HG03520 (cell line): ENCODE data around the gene TRIM44.
"Not testable (repeated sequence)": the region's sequence is repeated elsewhere in the genome, so short reads cannot be mapped to it uniquely, and the experiment has no call there.

ENCODE experiments used
- ATAC-seq: cut with Tn5 transposase; IDR thresholded peaks from one replicate; pipeline ENCODE4 v1.9.1; 2021; ENCODE audit warnings: mild to moderate bottlenecking, moderate library complexity; ENCODE audit not compliant: unreplicated experiment

Gene TRIM44

GRCh38 chr11:35750315-35750714 is 87.7 kb downstream of the TRIM44 start:
- no peak for ATAC-seq

- no peak for ATAC-seq
Observed at GRCh38 chr11:35750981-35751663, 88.5 kb downstream of the TRIM44 start.

GRCh38 chr11:35751664-35752061 is 89.1 kb downstream of the TRIM44 start:
- ATAC-seq = no peak

DNA sequence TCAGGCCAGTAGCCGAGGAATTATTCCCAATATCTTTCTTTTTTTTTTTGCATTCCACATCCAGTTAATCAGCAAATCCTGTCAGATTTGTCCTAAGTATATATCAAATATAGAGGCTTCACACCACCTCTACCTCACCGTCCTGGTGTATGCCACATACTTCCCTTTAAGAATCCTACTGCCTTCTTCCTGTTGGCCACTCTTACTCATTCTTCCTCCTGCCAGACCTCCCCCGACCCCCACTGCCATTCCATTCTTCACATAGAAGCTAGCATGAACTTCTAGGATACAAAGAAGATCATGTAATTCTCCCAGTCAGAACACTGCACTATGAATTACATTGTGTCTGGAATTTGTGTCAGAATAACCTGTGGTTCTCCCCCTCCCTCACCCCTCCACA is 89.5 kb downstream of the TRIM44 start:
- ATAC-seq = no peak

DNA sequence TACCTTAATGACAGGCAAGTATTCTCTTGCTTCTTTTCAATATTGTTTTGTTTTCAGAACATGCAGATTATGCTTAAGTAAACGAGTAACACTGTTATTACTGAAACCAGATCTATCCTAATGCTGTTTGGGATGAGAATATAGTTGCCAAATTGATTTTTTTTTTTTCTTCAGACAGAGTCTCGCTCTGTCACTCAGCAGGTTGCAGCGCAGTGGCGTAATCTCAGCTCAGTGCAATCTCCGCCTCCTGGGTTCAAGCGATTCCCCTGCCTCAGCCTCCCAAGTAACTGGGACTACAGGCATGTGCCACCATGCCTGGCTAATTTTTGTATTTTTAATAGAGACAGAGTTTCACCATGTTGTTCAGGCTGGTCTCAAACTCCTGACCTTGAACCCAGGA is 91.0 kb downstream of the TRIM44 start:
- not testable (repeated sequence) for ATAC-seq

DNA sequence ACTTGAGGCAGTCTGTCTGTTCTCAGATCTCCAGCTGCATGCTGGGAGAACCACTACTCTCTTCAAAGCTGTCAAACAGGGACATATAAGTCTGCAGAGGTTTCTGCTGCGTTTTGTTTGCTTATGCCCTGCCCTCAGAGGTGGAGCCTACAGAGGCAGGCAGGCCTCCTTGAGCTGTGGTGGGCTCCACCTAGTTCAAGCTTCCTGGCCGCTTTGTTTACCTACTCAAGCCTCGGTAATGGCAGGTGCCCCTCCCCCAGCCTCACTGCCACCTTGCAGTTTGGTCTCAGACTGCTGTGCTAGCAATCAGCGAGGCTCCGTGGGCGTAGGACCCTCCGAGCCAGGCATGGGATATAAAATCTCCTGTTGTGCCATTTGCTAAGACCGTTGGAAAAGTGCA is 97.4 kb downstream of the TRIM44 start:
- ATAC-seq = not testable (repeated sequence)

DNA sequence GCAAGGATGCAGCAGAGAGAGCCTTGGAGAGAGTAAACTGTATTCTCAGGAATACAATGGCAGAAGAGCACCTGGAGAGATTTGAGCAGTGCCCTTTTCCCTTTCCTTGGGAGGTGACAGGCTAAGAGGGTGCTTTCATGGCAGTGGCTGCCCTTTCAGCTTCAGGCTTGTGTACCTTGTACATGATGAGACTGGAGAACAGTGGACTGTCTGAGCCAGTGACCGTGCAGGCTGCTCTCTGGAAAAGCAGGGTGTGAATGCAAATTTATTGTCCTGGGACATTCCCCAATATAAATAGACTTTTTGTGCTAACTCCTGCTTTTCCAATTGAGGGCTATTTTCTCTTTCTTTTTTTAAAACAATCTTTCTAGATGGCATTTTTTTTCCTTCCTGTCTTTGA is 99.3 kb downstream of the TRIM44 start:
- ATAC-seq = no peak

GRCh38 chr11:35763301-35763700 is 100.7 kb downstream of the TRIM44 start:
- ATAC-seq = no peak

GRCh38 chr11:35763765-35764164 is 101.2 kb downstream of the TRIM44 start:
- no peak for ATAC-seq

DNA sequence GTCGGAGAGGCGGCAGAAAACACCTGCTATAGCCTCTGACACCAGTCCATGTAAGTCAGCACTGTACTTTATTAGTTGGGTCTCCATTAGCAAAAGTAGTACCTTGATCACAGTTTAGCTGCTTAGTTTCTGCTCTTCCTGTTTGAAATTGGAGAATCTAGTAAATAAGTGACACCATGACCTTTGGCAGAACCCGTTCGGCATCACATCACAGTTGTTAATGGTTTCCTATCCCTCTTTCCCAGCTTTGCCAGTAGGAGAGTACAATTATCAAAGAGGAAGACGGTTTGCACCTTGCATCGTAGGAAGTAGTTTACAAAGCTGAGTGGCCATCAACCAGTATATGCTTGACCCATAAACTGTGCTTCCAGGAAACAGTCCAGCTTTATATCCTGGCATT is 101.8 kb downstream of the TRIM44 start:
- ATAC-seq = no peak

DNA sequence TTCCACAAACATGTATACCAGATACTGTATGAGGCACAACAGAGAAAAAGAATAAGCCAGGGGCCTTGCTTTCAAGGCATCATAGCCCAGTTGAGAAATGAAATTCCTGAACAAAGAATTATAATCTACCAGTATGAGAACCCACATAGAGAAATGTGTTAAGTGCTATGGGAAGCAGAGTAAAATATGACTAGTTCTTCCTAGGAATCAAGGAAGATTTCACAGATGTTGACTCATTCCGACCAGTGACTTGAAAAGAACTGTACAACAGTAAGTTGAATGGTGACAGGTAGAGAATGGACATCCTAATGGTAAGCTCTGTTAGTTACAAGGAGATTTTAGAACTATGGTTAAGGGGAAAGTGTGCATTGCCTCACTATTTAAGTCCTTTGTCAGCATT is 102.6 kb downstream of the TRIM44 start:
- ATAC-seq = no peak

DNA sequence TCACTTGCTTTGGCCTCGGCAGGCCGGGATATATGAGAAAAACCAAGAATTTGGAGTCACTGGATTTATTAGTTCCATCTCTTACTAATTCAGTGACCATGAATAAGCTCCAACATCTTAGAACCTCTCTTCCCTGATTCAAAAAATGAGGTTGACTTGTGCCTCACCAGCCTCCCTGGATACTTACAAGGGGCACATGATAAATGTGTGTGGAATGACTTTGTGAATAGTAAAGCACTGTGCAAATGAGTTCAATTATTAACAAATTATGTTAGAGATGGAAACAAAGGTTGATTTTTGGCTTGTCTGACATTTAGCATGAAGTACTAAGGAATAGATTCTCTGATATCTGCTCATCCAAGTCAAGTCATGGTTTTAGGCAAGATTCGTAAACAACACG is 104.1 kb downstream of the TRIM44 start:
- no peak for ATAC-seq

GRCh38 chr11:35770425-35770824 is 107.8 kb downstream of the TRIM44 start:
- ATAC-seq = not testable (repeated sequence)

DNA sequence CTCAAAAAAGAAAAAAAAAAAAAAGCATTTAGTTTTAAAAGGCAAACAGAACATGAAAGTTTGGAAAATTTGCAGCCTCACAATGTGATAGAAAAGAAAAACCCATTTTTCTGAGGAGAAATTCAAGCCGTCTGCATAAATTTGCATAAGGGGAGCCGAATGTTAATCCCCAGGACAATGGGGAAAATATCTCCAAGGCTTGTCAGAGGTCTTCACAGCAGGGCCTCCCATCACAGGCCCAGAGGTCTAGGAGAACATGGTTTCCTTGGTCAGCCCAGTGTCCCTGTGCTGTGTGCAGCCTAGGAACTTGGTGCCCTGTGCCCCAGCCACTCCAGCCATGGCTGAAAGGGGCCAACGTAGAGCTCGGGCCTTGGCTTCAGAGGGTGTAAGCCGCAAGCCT is 109.1 kb downstream of the TRIM44 start:
- no peak for ATAC-seq

DNA sequence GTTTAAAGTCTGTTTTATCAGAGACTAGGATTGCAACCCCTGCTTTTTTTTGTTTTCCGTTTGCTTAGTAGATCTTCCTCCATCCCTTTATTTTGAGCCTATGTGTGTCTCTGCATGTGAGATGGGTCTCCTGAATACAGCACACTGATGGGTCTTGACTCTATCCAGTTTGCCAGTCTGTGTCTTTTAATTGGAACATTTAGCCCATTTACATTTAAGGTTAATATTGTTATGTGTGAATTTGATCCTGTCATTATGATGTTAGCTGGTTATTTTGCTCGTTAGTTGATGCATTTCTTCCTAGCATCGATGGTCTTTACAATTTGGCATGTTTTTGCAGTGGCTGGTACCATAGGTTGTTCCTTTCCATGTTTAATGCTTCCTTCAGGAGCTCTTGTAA is 114.7 kb downstream of the TRIM44 start:
- not testable (repeated sequence) for ATAC-seq

DNA sequence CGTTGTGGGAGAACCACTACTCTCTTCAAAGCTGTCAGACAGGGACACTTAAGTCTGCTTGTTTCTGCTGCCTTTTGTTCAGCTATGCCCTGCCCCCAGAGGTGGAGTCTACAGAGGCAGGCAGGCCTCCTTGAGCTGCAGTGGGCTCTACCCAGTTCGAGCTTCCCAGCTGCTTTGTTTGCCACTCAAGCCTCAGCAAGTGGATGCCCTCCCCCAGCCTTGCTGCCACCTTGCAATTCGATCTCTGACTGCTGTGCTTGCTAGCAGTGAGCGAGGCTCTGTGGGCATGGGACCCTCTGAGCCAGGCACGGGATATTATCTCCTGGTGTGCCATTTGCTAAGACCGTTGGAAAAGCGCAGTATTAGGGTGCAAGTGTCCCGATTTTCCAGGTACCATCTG is 116.4 kb downstream of the TRIM44 start:
- not testable (repeated sequence) for ATAC-seq

- ATAC-seq = no peak
Observed at GRCh38 chr11:35779409-35779808, 116.8 kb downstream of the TRIM44 start.

- no peak for ATAC-seq
Observed at GRCh38 chr11:35780951-35781860, 118.6 kb downstream of the TRIM44 start.

DNA sequence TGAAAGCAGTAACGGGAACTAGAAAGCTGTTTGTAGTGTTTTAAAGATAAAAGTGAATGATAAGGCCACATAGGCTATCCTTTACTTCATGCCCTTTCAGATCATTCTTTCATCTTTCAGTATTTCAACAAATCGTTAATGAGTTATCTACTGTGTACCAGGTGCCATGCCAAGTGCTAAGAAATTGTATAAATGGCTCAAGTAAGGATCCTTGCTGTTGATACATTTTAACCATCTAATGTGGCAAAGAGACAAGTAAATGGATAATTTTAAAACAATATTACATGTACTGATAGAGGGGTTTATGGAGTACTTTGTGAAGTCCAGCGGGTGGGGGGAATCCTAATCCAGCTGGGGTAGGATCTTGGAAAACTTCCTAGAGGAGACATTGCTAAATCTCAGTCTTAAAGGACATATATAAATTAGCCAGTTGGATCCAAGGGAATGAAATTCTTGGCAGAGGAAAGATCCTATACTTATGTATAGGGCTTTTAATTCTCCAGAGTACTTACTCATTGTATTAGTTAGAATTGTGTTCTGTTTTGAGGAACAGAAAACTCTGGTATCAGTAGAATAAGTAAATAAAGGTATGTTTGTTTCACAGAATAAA is 119.4 kb downstream of the TRIM44 start:
- ATAC-seq = no peak

GRCh38 chr11:35783809-35784208 is 121.2 kb downstream of the TRIM44 start:
- no peak for ATAC-seq

- ATAC-seq = no peak
Observed at GRCh38 chr11:35784699-35785098, 122.1 kb downstream of the TRIM44 start.
